ENCODE results near the gene GCG.

DNA sequence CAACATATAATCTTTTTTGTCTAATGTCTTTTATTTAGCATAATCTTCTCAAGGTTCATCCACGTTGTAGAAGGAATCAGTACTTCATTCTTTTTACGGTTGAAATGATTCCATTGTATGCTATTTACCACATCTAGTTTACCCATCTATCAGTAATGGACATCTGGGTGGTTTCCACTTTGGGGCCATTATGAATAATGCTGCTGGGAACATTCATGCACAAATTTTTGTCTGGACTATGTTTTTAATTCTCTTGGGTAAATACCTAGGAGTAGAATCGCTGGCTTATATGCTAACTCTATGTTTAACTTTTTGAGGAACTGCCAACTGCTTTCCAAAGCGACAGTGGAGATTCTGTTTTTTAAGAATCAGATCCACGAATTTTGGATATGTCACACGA, 7.4 kb upstream of the GCG start:
- TF ChIP-seq, protein P1, sequence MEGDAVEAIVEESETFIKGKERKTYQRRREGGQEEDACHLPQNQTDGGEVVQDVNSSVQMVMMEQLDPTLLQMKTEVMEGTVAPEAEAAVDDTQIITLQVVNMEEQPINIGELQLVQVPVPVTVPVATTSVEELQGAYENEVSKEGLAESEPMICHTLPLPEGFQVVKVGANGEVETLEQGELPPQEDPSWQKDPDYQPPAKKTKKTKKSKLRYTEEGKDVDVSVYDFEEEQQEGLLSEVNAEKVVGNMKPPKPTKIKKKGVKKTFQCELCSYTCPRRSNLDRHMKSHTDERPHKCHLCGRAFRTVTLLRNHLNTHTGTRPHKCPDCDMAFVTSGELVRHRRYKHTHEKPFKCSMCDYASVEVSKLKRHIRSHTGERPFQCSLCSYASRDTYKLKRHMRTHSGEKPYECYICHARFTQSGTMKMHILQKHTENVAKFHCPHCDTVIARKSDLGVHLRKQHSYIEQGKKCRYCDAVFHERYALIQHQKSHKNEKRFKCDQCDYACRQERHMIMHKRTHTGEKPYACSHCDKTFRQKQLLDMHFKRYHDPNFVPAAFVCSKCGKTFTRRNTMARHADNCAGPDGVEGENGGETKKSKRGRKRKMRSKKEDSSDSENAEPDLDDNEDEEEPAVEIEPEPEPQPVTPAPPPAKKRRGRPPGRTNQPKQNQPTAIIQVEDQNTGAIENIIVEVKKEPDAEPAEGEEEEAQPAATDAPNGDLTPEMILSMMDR (IDR thresholded peaks at IDR 0.05 in 2 of 3, conservative IDR thresholded peaks at IDR 0.05 in 1 of 3; ENCODE audit: borderline replicate concordance in 1 of 3, insufficient read depth in 1 of 3, low read depth in 2 of 3, low read length in 2 of 3) = no peak
- TF ChIP-seq EZH2 (IDR thresholded peaks at IDR 0.05) (no peak), POLR2AphosphoS5 (IDR thresholded peaks at IDR 0.05; ENCODE audit: low read depth, low read length) (no peak)

All from HCT116 (cell line).